Loucy (cell line): Measurements from ENCODE around the gene LINGO1.

ENCODE experiments used
- EZH2phosphoT487 ChIP-seq: fragments of 200-600 bp; IDR thresholded peaks from 2 replicates; pipeline ENCODE4 v1.6.1; 2018; ENCODE audit warnings: antibody characterized with exemption, mild to moderate bottlenecking, moderate library complexity, borderline replicate concordance
- TF ChIP-seq, protein P1 (sequence below): fragments of 200-600 bp; sonication (generic); conservative IDR thresholded peaks from 2 replicates; pipeline ENCODE4 v1.5.1; 2014; ENCODE audit warnings: mild to moderate bottlenecking, antibody characterized with exemption, low read length

DNA sequence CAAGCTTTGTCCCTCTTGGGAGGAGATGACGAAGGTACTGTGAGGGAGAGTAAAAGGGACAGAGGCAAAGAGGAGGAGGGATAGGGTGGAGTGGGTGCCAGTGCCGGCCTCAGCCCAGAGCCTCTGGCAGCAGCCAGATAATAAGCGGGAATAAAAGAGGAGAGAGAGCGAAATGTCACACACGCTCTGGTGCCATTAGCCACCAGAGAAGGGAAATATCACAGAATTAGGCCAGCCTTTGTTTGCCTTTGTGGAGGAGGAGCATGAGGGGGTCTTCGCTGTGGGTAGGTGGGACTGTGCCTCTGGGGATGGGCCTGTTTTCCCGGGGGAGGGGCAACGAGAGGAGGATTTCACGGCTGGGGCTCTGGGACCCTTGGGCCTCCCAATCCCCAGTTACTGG, 67.8 kb downstream of the LINGO1 start:
- TF ChIP-seq, protein P1, sequence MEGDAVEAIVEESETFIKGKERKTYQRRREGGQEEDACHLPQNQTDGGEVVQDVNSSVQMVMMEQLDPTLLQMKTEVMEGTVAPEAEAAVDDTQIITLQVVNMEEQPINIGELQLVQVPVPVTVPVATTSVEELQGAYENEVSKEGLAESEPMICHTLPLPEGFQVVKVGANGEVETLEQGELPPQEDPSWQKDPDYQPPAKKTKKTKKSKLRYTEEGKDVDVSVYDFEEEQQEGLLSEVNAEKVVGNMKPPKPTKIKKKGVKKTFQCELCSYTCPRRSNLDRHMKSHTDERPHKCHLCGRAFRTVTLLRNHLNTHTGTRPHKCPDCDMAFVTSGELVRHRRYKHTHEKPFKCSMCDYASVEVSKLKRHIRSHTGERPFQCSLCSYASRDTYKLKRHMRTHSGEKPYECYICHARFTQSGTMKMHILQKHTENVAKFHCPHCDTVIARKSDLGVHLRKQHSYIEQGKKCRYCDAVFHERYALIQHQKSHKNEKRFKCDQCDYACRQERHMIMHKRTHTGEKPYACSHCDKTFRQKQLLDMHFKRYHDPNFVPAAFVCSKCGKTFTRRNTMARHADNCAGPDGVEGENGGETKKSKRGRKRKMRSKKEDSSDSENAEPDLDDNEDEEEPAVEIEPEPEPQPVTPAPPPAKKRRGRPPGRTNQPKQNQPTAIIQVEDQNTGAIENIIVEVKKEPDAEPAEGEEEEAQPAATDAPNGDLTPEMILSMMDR = no peak
- TF ChIP-seq EZH2phosphoT487 = no peak
